Keratinocyte (primary cell): Measurements from ENCODE around the gene LRIG3.

Experiments used
- CTCF ChIP-seq, 3 experiments: IDR thresholded peaks in 1 of 3; conservative IDR thresholded peaks in 1 of 3; optimal IDR thresholded peaks in 1 of 3; 2 replicates in 2 of 3; 3 replicates in 1 of 3; pipeline versions ENCODE3 to v1.5.1; 2011; ENCODE audit warnings: low read length in 3 of 3, mild to moderate bottlenecking in 3 of 3, moderate library complexity in 2 of 3, control low read depth in 1 of 3, inconsistent platforms in 1 of 3; ENCODE audit not compliant: insufficient read depth in 2 of 3; ENCODE audit errors: extremely low read depth in 1 of 3
- EZH2 ChIP-seq: IDR thresholded peaks from one replicate; pipeline ENCODE4 v1.6.1; 2012; ENCODE audit warnings: inconsistent platforms, mild to moderate bottlenecking, low read length, moderate library complexity

DNA sequence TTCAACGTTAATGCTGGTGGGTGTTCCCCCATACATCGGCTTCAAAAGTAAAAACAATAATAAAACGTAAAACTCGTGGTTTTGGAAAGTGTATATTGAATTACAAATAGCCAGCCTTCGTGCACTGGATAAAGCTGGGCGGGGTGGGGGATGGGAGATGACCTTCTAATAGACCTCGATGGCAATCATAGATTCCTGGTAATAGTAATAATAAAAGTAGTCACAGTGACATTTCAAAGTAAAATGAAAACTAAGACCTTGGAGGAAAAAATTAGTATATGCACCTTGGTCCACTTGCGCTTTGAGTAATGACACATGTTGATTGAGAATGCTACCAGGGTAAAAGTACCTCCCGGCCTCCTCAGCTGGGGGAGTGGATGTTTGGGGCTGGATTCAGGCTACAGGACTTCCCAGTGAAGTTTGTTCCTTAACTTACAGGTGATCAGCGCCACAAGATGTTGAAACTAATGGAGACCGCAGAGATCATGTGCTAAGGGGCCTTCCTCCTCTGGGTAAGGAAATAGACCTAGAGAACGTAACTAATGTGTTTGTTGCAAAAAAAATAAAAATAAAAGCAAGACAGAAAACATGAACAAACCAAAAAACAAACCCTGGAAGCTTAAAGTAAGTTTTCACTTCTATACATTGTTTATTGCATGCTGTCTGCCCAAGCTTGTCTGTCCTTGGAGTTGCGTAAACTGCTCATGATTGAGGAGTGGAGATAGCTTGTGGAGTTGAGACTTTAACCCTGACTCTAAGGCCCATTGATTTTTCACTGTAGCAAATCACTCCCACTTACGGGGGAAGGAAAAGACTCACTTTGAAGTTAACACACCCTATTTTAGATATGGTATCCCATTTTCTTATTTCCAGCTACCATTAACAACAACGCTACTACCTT is 907 bp upstream of the LRIG3 start:
- TF ChIP-seq CTCF (optimal IDR thresholded peaks at IDR 0.05 in 1 of 3, IDR thresholded peaks at IDR 0.05 in 1 of 3, conservative IDR thresholded peaks at IDR 0.05 in 1 of 3; ENCODE audit: extremely low read depth in 1 of 3, insufficient read depth in 2 of 3, low read length in 3 of 3) (no peak), EZH2 (no peak)
